Stimulated activated CD4-positive, alpha-beta T cell treated with anti-CD3 and anti-CD28 coated beads, Interleukin-2, amount 100 ng/mL, for 24 hours (primary cell): ENCODE results near the gene VPS4A.

Source experiments
- DNase-seq, 2 donors: peaks; one replicate each; pipeline ENCODE4 v3.0.0-alpha.2; 2020

The VPS4A gene

GRCh38 chr16:69368866-69369265, 57.7 kb downstream of the VPS4A start:
- DNase-seq: no peak

- no peak for DNase-seq
Observed at GRCh38 chr16:69371564-69371963, 60.4 kb downstream of the VPS4A start.

- no peak for DNase-seq
Observed at GRCh38 chr16:69373019-69373418, 61.9 kb downstream of the VPS4A start.
